Esophagus squamous epithelium (tissue), 5 donors: ENCODE results near the gene OR8H3. TPM values are rescaled to one million over a fixed set of nuclear protein-coding genes. Genes with fewer than 3 reads are reported as not detected.

Source experiments
- DNase-seq: peaks from one replicate; lab custom pipeline; 2025; lab: John Stamatoyannopoulos, UW
- H3K27ac ChIP-seq, 4 donors: fragments of 200-600 bp; sonication (generic); one replicate each; pipeline ENCODE4 v1.5.1; 2016 to 2019; ENCODE audit warnings: mild to moderate bottlenecking in 1 of 4
- H3K27me3 ChIP-seq, 4 donors: fragments of 200-600 bp; sonication (generic); 1 replicate in 3 of 4; 2 replicates in 1 of 4; pipeline versions ENCODE4 v1.5.1 to v1.6.0; 2017 to 2021; ENCODE audit warnings: antibody characterized with exemption in 1 of 4
- H3K36me3 ChIP-seq, 3 donors: fragments of 200-600 bp; sonication (generic); one replicate each; pipeline ENCODE4 v1.5.1; 2016 to 2019
- H3K4me1 ChIP-seq, 3 donors: fragments of 200-600 bp; sonication (generic); one replicate each; pipeline ENCODE4 v1.5.1; 2017 to 2019
- H3K4me3 ChIP-seq, 4 donors: fragments of 200-600 bp; sonication (generic); 1 replicate in 3 of 4; 2 replicates in 1 of 4; pipeline ENCODE4 v1.5.1; 2016 to 2019; ENCODE audit warnings: mild to moderate bottlenecking in 2 of 4, moderate library complexity in 1 of 4
- H3K9me3 ChIP-seq, 3 donors: fragments of 200-600 bp; sonication (generic); one replicate each; pipeline ENCODE4 v1.5.1; 2016 to 2019
- POLR2A ChIP-seq, 4 donors: fragments of 450-650 bp; IDR thresholded peaks; one replicate each; pipeline ENCODE4 v1.6.1; 2017; ENCODE audit warnings: antibody characterized with exemption in 4 of 4, mild to moderate bottlenecking in 4 of 4, moderate library complexity in 3 of 4
- WGBS, 2 donors: methylation state at CpG; one replicate each; pipeline ENCODE4 v1.1.5; 2018; 5-methylcytosine and 5-hydroxymethylcytosine counted together
- intact Hi-C: fragments of 100-400 bp; cut with DNase I; formaldehyde crosslinking; loops from one replicate; pipeline ENCODE4 v1.15.0; 2022
- total RNA-seq, 4 donors: library from RNA; depleted of rRNA; stranded (reverse); fragments of >200 nt; gene quantifications; one replicate each; pipeline ENCODE4 v1.1.0, GENCODE V29; 2016
- TF ChIP-seq, protein P1 (sequence below), 6 experiments: fragments of 450-650 bp in 4 of 6; fragments of 200-600 bp in 2 of 6; sonication (generic) in 2 of 6; IDR thresholded peaks; one replicate each; pipeline ENCODE4 v1.5.1; 2016 to 2019; ENCODE audit warnings: antibody characterized with exemption in 6 of 6, mild to moderate bottlenecking in 4 of 6, moderate library complexity in 4 of 6
- donor health status: DM: yes; HTN: yes; CAD: no.

OR8H3 gene, protein sequence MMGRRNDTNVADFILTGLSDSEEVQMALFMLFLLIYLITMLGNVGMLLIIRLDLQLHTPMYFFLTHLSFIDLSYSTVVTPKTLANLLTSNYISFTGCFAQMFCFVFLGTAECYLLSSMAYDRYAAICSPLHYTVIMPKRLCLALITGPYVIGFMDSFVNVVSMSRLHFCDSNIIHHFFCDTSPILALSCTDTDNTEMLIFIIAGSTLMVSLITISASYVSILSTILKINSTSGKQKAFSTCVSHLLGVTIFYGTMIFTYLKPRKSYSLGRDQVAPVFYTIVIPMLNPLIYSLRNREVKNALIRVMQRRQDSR
- total RNA-seq = not detected

GRCh38 chr11:56122073-56122472 lies at the start of gene OR8H3:
OR8H3 (plus strand) TSS chr11:56122373; CDS start chr11:56122373, 0 bp downstream.
- TF ChIP-seq, protein P1, sequence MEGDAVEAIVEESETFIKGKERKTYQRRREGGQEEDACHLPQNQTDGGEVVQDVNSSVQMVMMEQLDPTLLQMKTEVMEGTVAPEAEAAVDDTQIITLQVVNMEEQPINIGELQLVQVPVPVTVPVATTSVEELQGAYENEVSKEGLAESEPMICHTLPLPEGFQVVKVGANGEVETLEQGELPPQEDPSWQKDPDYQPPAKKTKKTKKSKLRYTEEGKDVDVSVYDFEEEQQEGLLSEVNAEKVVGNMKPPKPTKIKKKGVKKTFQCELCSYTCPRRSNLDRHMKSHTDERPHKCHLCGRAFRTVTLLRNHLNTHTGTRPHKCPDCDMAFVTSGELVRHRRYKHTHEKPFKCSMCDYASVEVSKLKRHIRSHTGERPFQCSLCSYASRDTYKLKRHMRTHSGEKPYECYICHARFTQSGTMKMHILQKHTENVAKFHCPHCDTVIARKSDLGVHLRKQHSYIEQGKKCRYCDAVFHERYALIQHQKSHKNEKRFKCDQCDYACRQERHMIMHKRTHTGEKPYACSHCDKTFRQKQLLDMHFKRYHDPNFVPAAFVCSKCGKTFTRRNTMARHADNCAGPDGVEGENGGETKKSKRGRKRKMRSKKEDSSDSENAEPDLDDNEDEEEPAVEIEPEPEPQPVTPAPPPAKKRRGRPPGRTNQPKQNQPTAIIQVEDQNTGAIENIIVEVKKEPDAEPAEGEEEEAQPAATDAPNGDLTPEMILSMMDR (IDR thresholded peaks at IDR 0.05) = no peak
- TF ChIP-seq POLR2A (IDR thresholded peaks at IDR 0.05) = no peak
- no peak for DNase-seq
- WGBS, 2 donors = 62 to 78% methylated on average over 6 of the region's 6 CpGs
- H3K4me3 ChIP-seq = no peak within 1 kb of the TSS
- H3K9me3 ChIP-seq = no peaks in the 10 kb centered on the region
- H3K27me3 ChIP-seq = no peaks in the 10 kb centered on the region
- intact Hi-C loops = no loop called here
- H3K36me3 ChIP-seq = no peaks in the 10 kb centered on the region
- no peaks in the 10 kb centered on the region for H3K4me1 ChIP-seq
- H3K27ac ChIP-seq = no peak within 1 kb of the TSS

DNA sequence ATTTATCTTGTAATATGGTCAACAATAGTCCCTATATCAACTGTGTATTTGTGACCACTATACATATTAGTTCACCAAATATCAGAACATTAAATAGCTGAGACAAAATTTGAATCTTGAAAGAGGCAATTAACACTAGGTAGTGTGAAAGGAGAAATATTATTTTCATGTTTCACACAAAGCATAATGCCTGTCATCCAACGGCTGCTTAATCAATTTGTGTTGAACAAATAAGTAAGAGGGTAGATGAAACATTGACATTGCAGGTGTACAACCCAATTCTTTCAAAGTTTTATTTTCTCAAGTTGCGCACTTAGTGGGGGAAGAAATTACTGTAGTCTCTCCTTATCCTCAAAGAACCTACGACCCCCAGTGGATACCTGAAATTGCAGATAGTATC lies 32.5 kb upstream of the OR8H3 start:
- Histone ChIP-seq H3K36me3 (no peaks in the 10 kb centered on the region), H3K27me3 (no peaks in the 10 kb centered on the region), H3K27ac (no peak overlapping the region), H3K4me1 (no peaks in the 10 kb centered on the region), H3K9me3 (no peaks in the 10 kb centered on the region), H3K4me3 (no peak overlapping the region)
- TF ChIP-seq POLR2A (IDR thresholded peaks at IDR 0.05) = no peak
- TF ChIP-seq, protein P1 (IDR thresholded peaks at IDR 0.05) = no peak
- 25 to 59% methylated on average over 3 of the region's 3 CpGs for WGBS, 2 donors
- intact Hi-C loops = no loop called here
- no peak for DNase-seq

- 52 to 62% methylated on average over 3 of the region's 3 CpGs for WGBS, 2 donors
These were observed 29.2 kb upstream of the OR8H3 start, which contains the start of gene OR8I2 for GRCh38 chr11:56093008-56093407. OR8I2 (plus strand) TSS chr11:56093308; CDS start chr11:56093308, 0 bp downstream.

DNA sequence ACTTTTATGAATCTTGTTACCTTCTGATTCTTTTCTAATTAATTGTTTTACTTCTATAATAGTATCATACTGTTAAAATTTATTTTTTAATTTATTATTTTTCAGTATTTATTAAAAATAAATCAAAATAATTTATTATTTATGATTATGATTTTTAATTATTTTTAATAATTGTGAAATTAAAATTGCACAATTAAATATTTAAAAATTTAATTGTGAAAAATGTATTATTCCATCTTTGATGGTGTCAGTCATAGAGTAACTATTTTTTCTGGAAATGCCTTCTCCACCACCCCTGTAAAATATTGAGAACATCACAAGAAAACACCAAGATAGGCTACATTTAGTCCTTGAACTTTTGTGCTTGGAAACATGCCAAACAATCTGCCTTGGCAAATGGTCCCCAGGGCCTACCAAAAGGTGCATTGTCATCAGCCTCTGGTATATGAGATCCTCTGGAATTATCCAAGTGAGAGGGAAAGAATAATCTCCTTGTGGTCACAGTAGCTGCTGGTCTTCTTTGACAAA lies 18.9 kb upstream of the OR8H3 start, which contains the start of gene OR8H2:
TSS of gene OR8H2 (plus strand) at position 478 of the 528 bp plus-strand sequence. CDS start 1,356 bp downstream, outside the sequence.
- no peaks in the 10 kb centered on the region for H3K36me3 ChIP-seq

More at GRCh38 chr11:56093008-56093407, 29.2 kb upstream of the OR8H3 start, which contains the start of gene OR8I2:
- Histone ChIP-seq H3K9me3 (no peaks in the 10 kb centered on the region), H3K27me3 (no peaks in the 10 kb centered on the region), H3K27ac (no peak within 1 kb of the TSS), H3K4me3 (no peak within 1 kb of the TSS), H3K4me1 (no peaks in the 10 kb centered on the region), H3K36me3 (no peaks in the 10 kb centered on the region)
- intact Hi-C loops = no loop called here
- TF ChIP-seq, protein P1 (IDR thresholded peaks at IDR 0.05) = no peak
- TF ChIP-seq POLR2A (IDR thresholded peaks at IDR 0.05) = no peak
- DNase-seq = no peak

More for the DNA sequence above, 18.9 kb upstream of the OR8H3 start, which contains the start of gene OR8H2:
- no peak for TF ChIP-seq POLR2A (IDR thresholded peaks at IDR 0.05)
- TF ChIP-seq, protein P1 (IDR thresholded peaks at IDR 0.05) = no peak
- H3K27me3 ChIP-seq = no peaks in the 10 kb centered on the region
- no peak for DNase-seq
- no peaks in the 10 kb centered on the region for H3K9me3 ChIP-seq
- no peak within 1 kb of the TSS for H3K4me3 ChIP-seq
- intact Hi-C loops = no loop called here
- no peak within 1 kb of the TSS for H3K27ac ChIP-seq
- no peaks in the 10 kb centered on the region for H3K4me1 ChIP-seq
